GM12875 (cell line): Measurements from ENCODE around the gene PRKAG2.

Source experiments
- H3K4me3 ChIP-seq: one replicate; pipeline ENCODE4 v1.5.1; 2011; ENCODE audit warnings: low read depth, low read length, control low read depth
- TF ChIP-seq, protein P1 (sequence below): IDR thresholded peaks from 2 replicates; pipeline ENCODE4 v1.5.1; 2011; ENCODE audit warnings: low read depth, mild to moderate bottlenecking, control low read depth, inconsistent platforms, low read length, moderate library complexity, borderline replicate concordance; ENCODE audit not compliant: insufficient read depth

The PRKAG2 gene

DNA sequence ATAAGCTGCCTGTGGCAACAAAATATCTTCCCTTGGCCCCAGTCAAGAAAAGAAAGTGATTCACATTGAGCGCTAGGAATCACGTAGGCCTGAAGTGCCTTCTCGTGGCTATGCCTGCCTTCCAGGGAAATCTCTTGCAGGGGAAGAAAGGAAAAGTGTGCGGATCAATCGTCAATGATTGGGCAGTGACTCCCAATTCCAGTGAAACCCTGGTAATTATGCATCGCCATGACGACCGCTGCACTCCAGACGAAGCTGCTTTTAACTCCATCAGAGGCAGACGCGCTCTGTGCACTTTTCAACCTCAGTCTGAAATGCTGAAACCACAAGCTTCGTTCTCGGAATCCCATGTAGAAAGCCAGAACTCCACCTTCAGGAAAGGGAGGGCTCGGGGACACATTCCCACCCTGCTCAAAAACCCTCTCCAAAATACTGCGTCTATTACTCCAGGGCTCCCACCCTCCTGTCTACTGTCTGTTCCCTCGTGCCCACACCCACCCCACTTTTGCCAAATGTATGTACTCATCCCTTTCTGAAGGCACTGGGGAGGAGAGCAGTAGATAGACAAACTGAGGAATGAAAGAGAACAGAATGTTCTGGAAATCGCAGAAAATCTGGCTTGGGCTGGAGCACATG lies 24.2 kb upstream of the PRKAG2 start:
- TF ChIP-seq, protein P1, sequence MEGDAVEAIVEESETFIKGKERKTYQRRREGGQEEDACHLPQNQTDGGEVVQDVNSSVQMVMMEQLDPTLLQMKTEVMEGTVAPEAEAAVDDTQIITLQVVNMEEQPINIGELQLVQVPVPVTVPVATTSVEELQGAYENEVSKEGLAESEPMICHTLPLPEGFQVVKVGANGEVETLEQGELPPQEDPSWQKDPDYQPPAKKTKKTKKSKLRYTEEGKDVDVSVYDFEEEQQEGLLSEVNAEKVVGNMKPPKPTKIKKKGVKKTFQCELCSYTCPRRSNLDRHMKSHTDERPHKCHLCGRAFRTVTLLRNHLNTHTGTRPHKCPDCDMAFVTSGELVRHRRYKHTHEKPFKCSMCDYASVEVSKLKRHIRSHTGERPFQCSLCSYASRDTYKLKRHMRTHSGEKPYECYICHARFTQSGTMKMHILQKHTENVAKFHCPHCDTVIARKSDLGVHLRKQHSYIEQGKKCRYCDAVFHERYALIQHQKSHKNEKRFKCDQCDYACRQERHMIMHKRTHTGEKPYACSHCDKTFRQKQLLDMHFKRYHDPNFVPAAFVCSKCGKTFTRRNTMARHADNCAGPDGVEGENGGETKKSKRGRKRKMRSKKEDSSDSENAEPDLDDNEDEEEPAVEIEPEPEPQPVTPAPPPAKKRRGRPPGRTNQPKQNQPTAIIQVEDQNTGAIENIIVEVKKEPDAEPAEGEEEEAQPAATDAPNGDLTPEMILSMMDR: no peak
- H3K4me3 ChIP-seq: no peak overlapping the region

DNA sequence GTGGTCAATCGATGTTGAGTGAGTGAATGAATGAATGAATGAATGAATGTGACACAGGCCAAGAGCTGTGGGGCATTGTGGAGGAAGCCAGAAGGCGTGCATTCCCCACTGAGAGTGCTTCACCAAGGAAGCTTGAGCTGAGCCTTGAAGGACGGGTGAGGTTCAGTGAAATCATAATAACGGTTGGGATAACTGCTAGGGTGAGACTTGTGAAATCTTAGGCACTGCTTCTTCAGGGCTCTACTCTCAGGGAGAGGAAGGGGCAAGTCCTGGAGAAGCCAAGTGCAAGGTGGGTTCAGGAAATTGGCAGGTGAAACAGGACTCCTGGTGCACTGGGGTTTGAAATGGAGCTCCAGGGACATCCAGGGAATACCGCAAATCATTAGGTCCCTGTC lies 23.7 kb upstream of the PRKAG2 start:
- TF ChIP-seq, protein P1: no peak
- H3K4me3 ChIP-seq: no peak overlapping the region

GRCh38 chr7:151899513-151900360 lies 22.8 kb upstream of the PRKAG2 start:
- no peak overlapping the region for H3K4me3 ChIP-seq
- TF ChIP-seq, protein P1: no peak

GRCh38 chr7:151897951-151898686 lies 21.2 kb upstream of the PRKAG2 start:
- H3K4me3 ChIP-seq: no peak overlapping the region
- TF ChIP-seq, protein P1: no peak

DNA sequence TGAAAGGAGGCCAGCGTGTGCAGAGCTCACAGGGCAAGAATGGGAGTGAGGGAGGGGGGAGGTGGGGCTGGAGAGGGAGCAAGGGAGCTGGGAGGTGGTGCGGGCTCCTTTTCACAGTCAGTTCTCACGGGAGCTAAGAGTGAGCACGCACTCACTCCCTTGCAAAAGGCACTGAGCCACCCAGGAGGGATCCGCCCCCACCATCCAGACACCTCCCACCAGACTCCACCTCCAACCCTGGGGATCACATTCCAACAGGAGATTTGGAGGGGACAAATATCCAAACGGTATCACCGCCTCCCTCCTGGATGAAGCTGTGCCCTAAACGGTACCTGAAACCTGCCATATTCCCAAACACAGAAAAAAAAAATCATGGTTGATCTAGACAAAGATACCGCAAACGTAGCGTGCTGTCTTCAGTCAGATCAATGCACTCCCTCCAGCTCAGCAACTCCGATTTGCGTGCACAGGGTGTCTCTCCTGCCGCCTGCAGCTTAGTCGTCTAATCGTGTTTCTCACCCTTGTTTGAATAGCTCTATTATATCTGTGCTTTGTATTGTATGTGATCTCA lies 20.3 kb upstream of the PRKAG2 start:
- TF ChIP-seq, protein P1: no peak
- H3K4me3 ChIP-seq: no peak overlapping the region

- TF ChIP-seq, protein P1: no peak
- no peak overlapping the region for H3K4me3 ChIP-seq
Observed at GRCh38 chr7:151896486-151896885, 19.6 kb upstream of the PRKAG2 start.
